HEK293T (cell line): Measurements from ENCODE around the gene LYSMD3.

Source experiments
- CTCF ChIA-PET: fragments of 350-600 bp; formaldehyde crosslinking; extraction: SDS; loops from one replicate; lab custom pipeline; 2021; ENCODE audit warnings: antibody characterized with exemption, inconsistent platforms; lab: Yijun Ruan, JAX
- POLR2A ChIA-PET: fragments of 350-600 bp; formaldehyde crosslinking; extraction: SDS; loops from one replicate; lab custom pipeline; 2020; ENCODE audit warnings: antibody characterized with exemption, inconsistent platforms; lab: Yijun Ruan, JAX
- DNase-seq: peaks from one replicate; pipeline ENCODE4 v3.0.0; 2012; ENCODE audit warnings: mixed read lengths; ENCODE audit errors: extremely low spot score
- ARNT ChIP-seq: fragments of 450-650 bp; IDR thresholded peaks from 2 replicates; pipeline ENCODE4 v1.6.1; 2017; ENCODE audit warnings: mild to moderate bottlenecking
- BHLHE40 ChIP-seq: fragments of 450-650 bp; IDR thresholded peaks from 2 replicates; pipeline ENCODE4 v1.6.1; 2016; ENCODE audit warnings: mild to moderate bottlenecking, moderate library complexity, borderline replicate concordance
- CTBP1 ChIP-seq: fragments of 450-650 bp; IDR thresholded peaks from 2 replicates; pipeline ENCODE4 v1.6.1; 2016; ENCODE audit warnings: borderline replicate concordance
- ELF4 ChIP-seq: fragments of 450-650 bp; IDR thresholded peaks from 2 replicates; pipeline ENCODE4 v1.6.1; 2017; ENCODE audit warnings: antibody characterized with exemption
- FOXA1 ChIP-seq: fragments of 450-650 bp; IDR thresholded peaks from 2 replicates; pipeline ENCODE4 v1.6.1; 2016; ENCODE audit warnings: mild to moderate bottlenecking
- FOXK2 ChIP-seq: fragments of 450-650 bp; IDR thresholded peaks from 2 replicates; pipeline ENCODE4 v1.6.1; 2016; ENCODE audit warnings: mild to moderate bottlenecking
- FOXM1 ChIP-seq: fragments of 450-650 bp; IDR thresholded peaks from 2 replicates; pipeline ENCODE4 v1.6.1; 2017; ENCODE audit warnings: mild to moderate bottlenecking, borderline replicate concordance
- HDGF ChIP-seq: fragments of 450-650 bp; IDR thresholded peaks from 2 replicates; pipeline ENCODE4 v1.6.1; 2017; ENCODE audit warnings: antibody characterized with exemption, borderline replicate concordance
- L3MBTL2 ChIP-seq: fragments of 450-650 bp; conservative IDR thresholded peaks from 2 replicates; pipeline ENCODE4 v1.6.1; 2016; ENCODE audit warnings: mild to moderate bottlenecking
- LEF1 ChIP-seq: fragments of 450-650 bp; IDR thresholded peaks from 2 replicates; pipeline ENCODE4 v1.6.1; 2017; ENCODE audit warnings: mild to moderate bottlenecking, borderline replicate concordance
- NFRKB ChIP-seq: fragments of 450-650 bp; IDR thresholded peaks from 2 replicates; pipeline ENCODE4 v1.6.1; 2016; ENCODE audit warnings: mild to moderate bottlenecking, moderate library complexity
- PKNOX1 ChIP-seq: fragments of 450-650 bp; IDR thresholded peaks from 2 replicates; pipeline ENCODE4 v1.6.1; 2016
- SP1 ChIP-seq: fragments of 450-650 bp; IDR thresholded peaks from 2 replicates; pipeline ENCODE4 v1.6.1; 2017
- SUZ12 ChIP-seq: fragments of 450-650 bp; IDR thresholded peaks from 2 replicates; pipeline ENCODE4 v1.6.1; 2016; ENCODE audit warnings: mild to moderate bottlenecking
- TARDBP ChIP-seq: fragments of 450-650 bp; IDR thresholded peaks from 2 replicates; pipeline ENCODE4 v1.6.1; 2016
- ZNF384 ChIP-seq: fragments of 450-650 bp; IDR thresholded peaks from 2 replicates; pipeline ENCODE4 v1.6.1; 2016

LYSMD3 gene

GRCh38 chr5:90550963-90551362 is 21.6 kb upstream of the LYSMD3 start:
- DNase-seq = no peak
- TF ChIP-seq TARDBP = no peak
- TF ChIP-seq LEF1 = no peak
- no peak for TF ChIP-seq L3MBTL2
- TF ChIP-seq SP1 = no peak
- no peak for TF ChIP-seq BHLHE40
- TF ChIP-seq ARNT = no peak
- no peak for TF ChIP-seq ELF4
- TF ChIP-seq HDGF = no peak
- TF ChIP-seq FOXA1 = no peak
- no peak for TF ChIP-seq CTBP1
- no peak for TF ChIP-seq NFRKB
- no peak for TF ChIP-seq PKNOX1
- no peak for TF ChIP-seq ZNF384
- TF ChIP-seq FOXK2 = no peak
- TF ChIP-seq SUZ12 = no peak
- TF ChIP-seq FOXM1 = no peak
- POLR2A ChIA-PET = interaction anchor here (1.6 kb wide), 1 partner anchor 141 kb away, joined by 4 read pairs; the partner anchor contains the start of gene CETN3
- CTCF ChIA-PET = interaction anchor here (0.5 kb wide), 1 partner anchor 96 kb away, joined by 3 read pairs; no protein-coding TSS in a partner anchor

- TF ChIP-seq HDGF (no peak), FOXM1 (no peak), BHLHE40 (no peak), LEF1 (no peak)
- DNase-seq = no peak
- ChIA-PET CTCF (interaction anchor here (0.7 kb wide), 1 partner anchor 54 kb away, joined by 3 read pairs; no protein-coding TSS in a partner anchor), POLR2A (interaction anchor here (1.5 to 1.6 kb wide), 2 partner anchors 9 to 140 kb away, joined by 4 to 5 read pairs; partner anchors contain the start of gene CETN3)
Measured at GRCh38 chr5:90549729-90550275, 20.4 kb upstream of the LYSMD3 start.

- CTCF ChIA-PET = no interaction called here
- no peak for TF ChIP-seq LEF1
- DNase-seq = no peak
- POLR2A ChIA-PET = interaction anchor here (0.7 to 3.7 kb wide), 4 partner anchors 10 to 433 kb away, joined by 3 to 29 read pairs (median 5); partner anchors contain the start of gene CETN3
Measured at GRCh38 chr5:90549223-90549622, 19.8 kb upstream of the LYSMD3 start.

DNA sequence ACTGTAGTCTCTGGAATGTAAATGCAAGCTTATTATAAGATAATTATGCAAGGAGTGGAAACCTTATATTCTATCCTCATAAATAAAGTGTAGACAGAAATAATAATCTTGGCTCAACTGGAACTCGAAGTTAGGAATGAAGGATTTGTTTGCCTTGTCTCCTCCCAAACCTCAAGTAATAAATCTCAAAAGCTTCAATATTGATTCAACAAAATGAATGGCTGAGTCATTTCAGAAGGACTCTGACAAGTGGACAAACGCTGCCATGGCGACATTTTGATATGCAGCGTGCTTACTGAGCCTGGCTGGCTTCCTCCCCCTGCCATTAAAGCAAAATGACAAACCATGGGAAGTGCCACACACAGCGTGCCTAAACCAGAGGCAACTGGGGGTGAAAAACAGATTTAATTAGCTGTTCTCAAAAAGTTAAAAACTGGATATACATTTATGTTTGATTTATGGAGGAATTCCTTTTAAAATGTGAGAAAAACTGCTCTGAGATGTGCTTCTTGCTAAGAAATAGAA is 18.7 kb upstream of the LYSMD3 start:
- CTCF ChIA-PET = interaction anchor here (1.1 kb wide), 1 partner anchor 18 kb away, joined by 4 read pairs; no protein-coding TSS in a partner anchor
- POLR2A ChIA-PET = interaction anchor here (1.0 to 3.7 kb wide), 6 partner anchors 9 to 138 kb away, joined by 3 to 29 read pairs (median 6); partner anchors contain the start of genes ADGRV1, CETN3, MBLAC2 and POLR3G
- no peak for TF ChIP-seq ELF4
- peak; percentile 82 for TF ChIP-seq PKNOX1
- no peak for TF ChIP-seq ARNT
- TF ChIP-seq ZNF384 = no peak
- TF ChIP-seq FOXA1 = no peak
- peak; percentile 36; the same call in 1 of the 2 replicates for TF ChIP-seq L3MBTL2
- no peak for TF ChIP-seq LEF1
- peak; percentile 55 for DNase-seq

GRCh38 chr5:90547072-90547536 is 17.7 kb upstream of the LYSMD3 start:
- ChIA-PET CTCF (interaction anchor here (0.9 to 1.1 kb wide), 2 partner anchors 15 to 17 kb away, joined by 3 to 4 read pairs; no protein-coding TSS in a partner anchor), POLR2A (interaction anchor here (1.2 to 3.7 kb wide), 5 partner anchors 10 to 137 kb away, joined by 4 to 29 read pairs (median 7); partner anchors contain the start of genes ADGRV1, CETN3, MBLAC2 and POLR3G)
- TF ChIP-seq BHLHE40 (no peak), TARDBP (no peak), LEF1 (no peak), ARNT (no peak), SUZ12 (no peak)
- peak; percentile 34 for DNase-seq

DNA sequence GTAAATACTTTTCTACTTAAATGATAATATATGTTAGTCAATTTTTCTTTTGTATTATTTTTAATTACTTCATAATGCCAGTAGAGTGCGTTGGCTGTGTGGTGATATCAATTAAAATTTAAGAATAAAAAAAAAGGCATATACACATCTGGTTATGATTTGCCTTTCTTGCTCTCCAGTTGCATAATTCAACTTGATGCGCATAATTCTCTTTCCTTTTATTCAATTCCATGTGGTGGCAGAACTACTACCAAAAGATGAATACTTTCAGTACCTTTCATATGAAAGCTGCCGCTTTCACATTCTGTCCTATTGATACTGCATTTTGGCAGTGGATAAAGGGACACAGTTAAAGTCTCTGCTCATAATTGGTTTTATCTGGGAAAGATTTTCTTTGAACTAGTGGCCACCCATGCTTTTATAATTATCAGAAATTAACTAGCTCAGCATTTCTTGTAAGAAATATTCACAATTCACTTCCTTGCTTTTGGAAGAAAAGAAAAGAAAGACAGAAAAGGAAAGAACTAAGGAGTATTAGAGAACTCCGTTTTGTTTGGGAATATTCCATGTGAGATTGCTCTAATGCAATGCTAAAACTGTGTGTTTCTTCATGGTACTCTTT is 16.9 kb upstream of the LYSMD3 start:
- TF ChIP-seq L3MBTL2 (no peak), CTBP1 (no peak), NFRKB (no peak), LEF1 (no peak), TARDBP (no peak), SP1 (no peak), ARNT (no peak), FOXA1 (no peak), BHLHE40 (no peak), FOXM1 (no peak), ELF4 (no peak), HDGF (no peak)
- CTCF ChIA-PET = interaction anchor here (0.7 to 0.9 kb wide), 2 partner anchors 16 to 119 kb away, joined by 3 read pairs; no protein-coding TSS in a partner anchor
- no peak for DNase-seq
- POLR2A ChIA-PET = interaction anchor here (1.8 to 3.7 kb wide), 3 partner anchors 11 to 136 kb away, joined by 6 to 29 read pairs (median 7); partner anchors contain the start of genes ADGRV1 and CETN3
